K562 (cell line): ENCODE measurements around the gene LSR. TPM values are rescaled to one million over a fixed set of nuclear protein-coding genes. Genes with fewer than 3 reads are reported as not detected.

Source experiments
- ATAC-seq: fragments of 200-7000 bp; cut with Tn5 transposase; 3 replicates; pipeline ENCODE4 v1.9.1; 2020; ENCODE audit warnings: moderate library complexity
- BruUV-seq: library from RNA; stranded (reverse); fragments of 400-500 nt; replicated peaks from 2 replicates; lab custom pipeline; 2021; lab: Mats Ljungman, UMichigan
- CTCF ChIA-PET: fragments of 300-600 bp; formaldehyde crosslinking; extraction: SDS; loops from one replicate; lab custom pipeline; 2021; ENCODE audit warnings: low intra/inter-chr PET ratio; lab: Yijun Ruan, JAX
- POLR2A ChIA-PET: fragments of 300-600, 350-650 bp; sonication (Branson Sonifier 250); formaldehyde crosslinking; extraction: SDS; loops from one replicate; lab custom pipeline; 2021; ENCODE audit warnings: antibody characterized with exemption, inconsistent platforms; lab: Yijun Ruan, JAX
- DNase-seq, 4 experiments: peaks; one replicate each; pipeline versions ENCODE4 v3.0.0 to v3.0.0-alpha.2; 2011 to 2018; ENCODE audit warnings: low spot score in 3 of 4, mixed read lengths in 3 of 4; ENCODE audit errors: extremely low read depth in 1 of 4
- FAIRE-seq: peaks from 2 replicates; lab custom pipeline; 2011; peaks lifted over from hg19 to GRCh38; lab: Jason Lieb, UNC
- H2AFZ ChIP-seq: 2 replicates; pipeline ENCODE4 v1.6.0; 2011; ENCODE audit warnings: low read depth, low read length, control low read depth, inconsistent platforms
- H3K27ac ChIP-seq: fragments of 200-600 bp; 3 replicates; pipeline ENCODE4 v1.8.0; 2011; ENCODE audit warnings: low read depth, mild to moderate bottlenecking, control low read depth, inconsistent platforms, low read length, moderate library complexity, mixed read lengths; ENCODE audit errors: extremely low read depth
- H3K27me3 ChIP-seq, 2 experiments: fragments of 300-600 bp in 1 of 2; 2 replicates in 1 of 2; 3 replicates in 1 of 2; pipeline versions ENCODE4 v1.6.0 to v1.8.0; 2011; ENCODE audit warnings: inconsistent platforms in 2 of 2, low read length in 2 of 2, mild to moderate bottlenecking in 1 of 2, mixed read lengths in 1 of 2, moderate library complexity in 1 of 2; ENCODE audit not compliant: control insufficient read depth in 2 of 2, insufficient read depth in 2 of 2
- H3K36me3 ChIP-seq: fragments of 300-600 bp; 3 replicates; pipeline ENCODE4 v1.8.0; 2011; ENCODE audit warnings: mild to moderate bottlenecking, low read length, inconsistent platforms; ENCODE audit not compliant: control insufficient read depth, insufficient read depth
- H3K4me1 ChIP-seq, 2 experiments: fragments of 200-600 bp in 1 of 2; replicated peaks in 1 of 2; 2 replicates in 1 of 2; 3 replicates in 1 of 2; pipeline versions ENCODE4 v1.5.1 to v1.8.0; 2011; ENCODE audit warnings: inconsistent platforms in 2 of 2, low read length in 2 of 2, mild to moderate bottlenecking in 1 of 2, mixed read lengths in 1 of 2, moderate library complexity in 1 of 2; ENCODE audit not compliant: control insufficient read depth in 2 of 2, insufficient read depth in 2 of 2
- H3K4me2 ChIP-seq: 2 replicates; pipeline ENCODE4 v1.6.1; 2011; ENCODE audit warnings: low read length, control low read depth, inconsistent platforms, mixed read lengths; ENCODE audit not compliant: insufficient read depth
- H3K4me3 ChIP-seq: fragments of 200-600 bp; sonication (generic), shearing (Covaris generic); 2 replicates; pipeline ENCODE4 v1.5.1; 2016; ENCODE audit warnings: control low read depth, inconsistent platforms
- H3K79me2 ChIP-seq: fragments of 200-600 bp; 3 replicates; pipeline ENCODE4 v1.8.0; 2011; ENCODE audit warnings: low read length, inconsistent platforms; ENCODE audit not compliant: control insufficient read depth, insufficient read depth
- H3K9ac ChIP-seq, 2 experiments: 2 replicates each; pipeline versions ENCODE4 v1.6.0 to v1.6.1; 2011; ENCODE audit warnings: low read depth in 2 of 2, low read length in 2 of 2, control low read depth in 1 of 2, inconsistent platforms in 1 of 2, mild to moderate bottlenecking in 1 of 2, mixed read lengths in 1 of 2; ENCODE audit not compliant: insufficient read depth in 1 of 2
- H3K9me1 ChIP-seq: one replicate; pipeline ENCODE4 v1.6.0; 2011; ENCODE audit warnings: inconsistent platforms, mild to moderate bottlenecking, low read length, moderate library complexity; ENCODE audit not compliant: control insufficient read depth, insufficient read depth
- H3K9me3 ChIP-seq: replicated peaks from 2 replicates; pipeline ENCODE4 v1.5.1; 2011; ENCODE audit warnings: low read depth, low read length, inconsistent platforms; ENCODE audit not compliant: control insufficient read depth, insufficient read depth
- H4K20me1 ChIP-seq: replicated peaks from 2 replicates; pipeline ENCODE4 v1.6.1; 2011; ENCODE audit warnings: low read length, inconsistent platforms, mixed read lengths; ENCODE audit not compliant: control insufficient read depth, insufficient read depth
- CTCF ChIP-seq, 3 experiments: IDR thresholded peaks in 2 of 3; conservative IDR thresholded peaks in 1 of 3; 2 replicates each; pipeline ENCODE4 v1.5.1; 2011 to 2012; ENCODE audit warnings: low read length in 3 of 3, mild to moderate bottlenecking in 3 of 3, control low read depth in 2 of 3, improper control_type of control experiment in 1 of 3, inconsistent platforms in 1 of 3, low read depth in 1 of 3, mixed read lengths in 1 of 3, moderate library complexity in 1 of 3; ENCODE audit not compliant: insufficient read depth in 2 of 3
- HDAC8 ChIP-seq: fragments of 450-650 bp; IDR thresholded peaks from 2 replicates; pipeline ENCODE4 v1.6.1; 2016; ENCODE audit warnings: mild to moderate bottlenecking, missing genetic modification characterization, moderate library complexity, missing compliant biosample characterization
- HMGN3 ChIP-seq: IDR thresholded peaks from 2 replicates; pipeline ENCODE4 v1.6.1; 2011; ENCODE audit warnings: borderline replicate concordance, low read depth, mild to moderate bottlenecking, mixed read lengths, low read length; ENCODE audit not compliant: insufficient read length; ENCODE audit errors: extremely low read depth
- MAZ ChIP-seq, 2 experiments: fragments of 450-650 bp in 1 of 2; sonication (generic) in 1 of 2; formaldehyde crosslinking; IDR thresholded peaks in 1 of 2; conservative IDR thresholded peaks in 1 of 2; 2 replicates each; pipeline versions ENCODE4 v1.4.0 to v1.5.0; 2020; ENCODE audit warnings: mild to moderate bottlenecking in 1 of 2, missing genetic modification reagents in 1 of 2
- NR4A1 ChIP-seq, 2 experiments: fragments of 250-450 bp in 1 of 2; fragments of 450-650 bp in 1 of 2; sonication (Bioruptor Pico) in 1 of 2; IDR thresholded peaks; 2 replicates each; pipeline versions ENCODE4 v1.4.0 to v1.6.1; 2016 to 2020; ENCODE audit warnings: mild to moderate bottlenecking in 2 of 2, missing compliant biosample characterization in 1 of 2, missing genetic modification characterization in 1 of 2, moderate library complexity in 1 of 2
- PRPF4 ChIP-seq: fragments of 200-400 bp; formaldehyde crosslinking; IDR thresholded peaks from one replicate; pipeline ENCODE4 v1.6.1; 2017; ENCODE audit warnings: low read length, low read depth, mild to moderate bottlenecking; ENCODE audit not compliant: insufficient read depth, poor library complexity, severe bottlenecking
- UBTF ChIP-seq, 2 experiments: IDR thresholded peaks; 2 replicates each; pipeline ENCODE4 v1.6.1; 2012; ENCODE audit warnings: improper control_type of control experiment in 2 of 2, low read depth in 2 of 2, low read length in 2 of 2, borderline replicate concordance in 1 of 2
- ZHX1 ChIP-seq: fragments of 150-350 bp; conservative IDR thresholded peaks from 2 replicates; pipeline ENCODE4 v1.6.1; 2014; ENCODE audit warnings: low read length
- WGBS: fragments of 100-300 bp; shearing (Covaris generic); methylation state at CpG from one replicate; pipeline ENCODE4 v1.1.6; 2016; ENCODE audit warnings: low coverage, mixed read lengths; ENCODE audit not compliant: insufficient coverage; ENCODE audit errors: missing lambda C conversion rate; 5-methylcytosine and 5-hydroxymethylcytosine counted together
- in situ Hi-C: fragments of 300-500 bp; cut with MboI; formaldehyde crosslinking; loops from 4 replicates; pipeline ENCODE4 v1.15.0; 2018; ENCODE audit warnings: inconsistent platforms, mixed read lengths
- intact Hi-C: fragments of 100-400 bp; cut with micrococcal nuclease; formaldehyde crosslinking; loops from 2 replicates; pipeline ENCODE4 v1.14.2; 2022
- polyA plus RNA-seq, 8 experiments: library from polyadenylated mRNA; depleted of rRNA in 4 of 8; stranded (reverse) in 5 of 8; unstranded in 3 of 8; fragments of >200 nt; fragmentation: Nextera tagmentation in 2 of 8; fragmentation: Illumina TruSeq in 1 of 8; extraction: Ambion mirVana in 2 of 8; extraction: Trizol in 1 of 8; gene quantifications; 2 replicates each; pipeline versions ENCODE4 v1.2.1 to v1.2.3, GENCODE V29; 2011 to 2014; ENCODE audit warnings: inconsistent platforms in 1 of 8, missing spikeins in 1 of 8
- total RNA-seq, 7 experiments: library from RNA; depleted of rRNA in 6 of 7; stranded (reverse); fragments of >200 nt in 6 of 7; fragmentation: Illumina TruSeq in 2 of 7; extraction: Trizol in 2 of 7; gene quantifications; 2 replicates each; pipeline versions ENCODE4 v1.2.1 to v1.2.3, GENCODE V29; 2011 to 2021; ENCODE audit warnings: low replicate concordance in 1 of 7

Gene LSR
- total and polyA plus RNA-seq, 9 of the 15 experiments (the other 6 are each of a cell fraction or from before 2014, with no cell fraction given), result 0.44 to 87.9 (median 28.0) TPM

GRCh38 chr19:35266520-35267352, 17.9 kb downstream of the LSR start:
- FAIRE-seq (no peak), DNase-seq (peak; percentile 44 to 71 (median 56)), ATAC-seq (peak; percentile 35)
- no peaks in the 10 kb centered on the region for H3K27me3 ChIP-seq
- H4K20me1 ChIP-seq, result no peaks in the 10 kb centered on the region
- H3K27ac ChIP-seq, result peak overlapping the region; percentile 80
- WGBS, result 47% methylated on average over 24 of the region's 39 CpGs
- H3K36me3 ChIP-seq, result peaks cover 78% of the 10 kb centered on the region
- no peak overlapping the region for H2AFZ ChIP-seq
- peaks cover 23% of the 10 kb centered on the region for H3K79me2 ChIP-seq
- H3K9me1 ChIP-seq, result no peaks in the 10 kb centered on the region
- in situ Hi-C loops, result no loop called here
- CTCF ChIA-PET, result no interaction called here
- H3K9ac ChIP-seq, result peak overlapping the region; percentile 87 to 99
- intact Hi-C loops, result loop anchor here (5.0 kb wide), 2 partner anchors 109 to 124 kb away; partner anchors contain the start of gene FXYD7
- POLR2A ChIA-PET, result interaction anchor here (0.5 to 3.7 kb wide), 5 partner anchors 11 to 225 kb away, joined by 3 to 31 read pairs (median 3); no protein-coding TSS in a partner anchor
- H3K4me3 ChIP-seq, result peak overlapping the region; percentile 55
- peak overlapping the region; percentile 82 for H3K4me2 ChIP-seq
- no peaks in the 10 kb centered on the region for H3K9me3 ChIP-seq
- no TSS peak for BruUV-seq
- peaks cover 15 to 47% of the 10 kb centered on the region in 2 experiments for H3K4me1 ChIP-seq
- TF ChIP-seq PRPF4 (no peak), NR4A1 (CRISPR knock-in tag; IDR thresholded peaks at IDR 0.05) (no peak), NR4A1 (tag; IDR thresholded peaks at IDR 0.05) (peak; percentile 35; the same call in 1 of the 2 replicates), HDAC8 (tag) (no peak), ZHX1 (no peak), UBTF (IDR thresholded peaks at IDR 0.05; ENCODE audit: borderline replicate concordance in 1 of 2, low read depth in 2 of 2, low read length in 2 of 2) (peak in 1 of 2 experiments; percentile 63; a peak in 2 of 4 replicates), HMGN3 (peak; percentile 28), CTCF (IDR thresholded peaks at IDR 0.05 in 2 of 3, conservative IDR thresholded peaks at IDR 0.05 in 1 of 3; ENCODE audit: insufficient read depth in 2 of 3, low read depth in 1 of 3, low read length in 3 of 3) (0 out of 6 replicates have a peak, but pooled peaks of 1 of the 3 experiments have one; percentile 1), MAZ (CRISPR knock-in tag; conservative IDR thresholded peaks at IDR 0.05 in 1 of 2, IDR thresholded peaks at IDR 0.05 in 1 of 2) (0 out of 4 replicates have a peak, but pooled peaks of 1 of the 2 experiments have one; percentile 36)
